HCT116 (cell line): ENCODE measurements around the gene ALKBH4. TPM values are rescaled to one million over a fixed set of nuclear protein-coding genes. Genes with fewer than 3 reads are reported as not detected.

Experiments
- ATAC-seq: fragments of 200-7000 bp; cut with Tn5 transposase; 2 replicates; pipeline ENCODE4 v1.9.1; 2020; ENCODE audit warnings: mild to moderate bottlenecking, moderate library complexity
- BruUV-seq: library from RNA; stranded (reverse); fragments of 400-500 nt; replicated peaks from 2 replicates; lab custom pipeline; 2021; lab: Mats Ljungman, UMichigan
- CTCF ChIA-PET: fragments of 300-600 bp; sonication (Branson Sonifier 250); formaldehyde crosslinking; loops from one replicate; lab custom pipeline; 2021; ENCODE audit warnings: antibody characterized with exemption; lab: Charles Lee
- POLR2A ChIA-PET: fragments of 300-600, 350-600 bp; sonication (Branson Sonifier 250); formaldehyde crosslinking; loops from one replicate; lab custom pipeline; 2021; ENCODE audit warnings: antibody characterized with exemption; lab: Charles Lee
- RAD21 ChIA-PET, 2 experiments: fragments of 300-600 bp; sonication (Branson Sonifier 250); formaldehyde crosslinking; loops; one replicate each; lab custom pipeline; 2023; ENCODE audit warnings: low total read pairs in 2 of 2; ENCODE audit not compliant: uncharacterized antibody in 2 of 2, unreplicated experiment in 2 of 2, low non-redundant PET in 1 of 2; lab: Charles Lee
- DNase-seq: peaks from one replicate; pipeline ENCODE4 v3.0.0-alpha.2; 2010; ENCODE audit warnings: low read depth, low spot score
- H2AFZ ChIP-seq: fragments of 200-600 bp; shearing (Covaris generic), sonication (generic); 2 replicates; pipeline ENCODE4 v1.6.1; 2017; ENCODE audit warnings: low read depth, mixed run types, mixed read lengths, antibody characterized with exemption, low read length; ENCODE audit not compliant: poor library complexity, severe bottlenecking
- H3K27ac ChIP-seq: 2 replicates; pipeline ENCODE4 v1.5.1; 2012; ENCODE audit warnings: low read depth, low read length
- H3K27me3 ChIP-seq: fragments of 200-600 bp; sonication (generic); 2 replicates; pipeline ENCODE4 v1.6.1; 2016; ENCODE audit warnings: mixed run types, low read length, mixed read lengths; ENCODE audit not compliant: insufficient read depth
- H3K36me3 ChIP-seq, 2 experiments: fragments of 200-500 bp in 1 of 2; fragments of 200-600 bp in 1 of 2; sonication (Bioruptor generic) in 1 of 2; sonication (generic) in 1 of 2; 2 replicates each; pipeline versions ENCODE4 v1.5.1 to v1.6.1; 2014 to 2016; ENCODE audit warnings: low read length in 2 of 2, inconsistent platforms in 1 of 2, mixed read lengths in 1 of 2, mixed run types in 1 of 2; ENCODE audit not compliant: insufficient read depth in 2 of 2, control insufficient read depth in 1 of 2
- H3K4me1 ChIP-seq, 2 experiments: fragments of 200-600 bp in 1 of 2; sonication (generic) in 1 of 2; 2 replicates each; pipeline versions ENCODE4 v1.5.1 to v1.6.1; 2012 to 2017; ENCODE audit warnings: low read length in 2 of 2, inconsistent platforms in 1 of 2, mild to moderate bottlenecking in 1 of 2, mixed read lengths in 1 of 2, mixed run types in 1 of 2, moderate library complexity in 1 of 2; ENCODE audit not compliant: insufficient read depth in 2 of 2, control insufficient read depth in 1 of 2
- H3K4me2 ChIP-seq: fragments of 200-600 bp; sonication (generic); 2 replicates; pipeline ENCODE4 v1.6.1; 2017; ENCODE audit warnings: mixed run types, low read length, mixed read lengths
- H3K4me3 ChIP-seq, 2 experiments: fragments of 200-600 bp in 1 of 2; sonication (generic) in 1 of 2; replicated peaks in 1 of 2; 2 replicates each; pipeline ENCODE4 v1.5.1; 2011 to 2016; ENCODE audit warnings: low read length in 2 of 2, control low read depth in 1 of 2, low read depth in 1 of 2, mild to moderate bottlenecking in 1 of 2, mixed read lengths in 1 of 2, mixed run types in 1 of 2
- H3K79me2 ChIP-seq: fragments of 200-600 bp; sonication (generic); 2 replicates; pipeline ENCODE4 v1.6.1; 2017; ENCODE audit warnings: mild to moderate bottlenecking, mixed run types, low read length, moderate library complexity, mixed read lengths; ENCODE audit not compliant: insufficient read depth
- H3K9ac ChIP-seq: fragments of 200-600 bp; sonication (generic); 2 replicates; pipeline ENCODE4 v1.6.1; 2016; ENCODE audit warnings: low read length, mixed read lengths
- H3K9me2 ChIP-seq: fragments of 200-600 bp; sonication (generic), shearing (Covaris generic); 2 replicates; pipeline ENCODE4 v1.6.1; 2017; ENCODE audit warnings: mixed run types, mild to moderate bottlenecking, moderate library complexity; ENCODE audit not compliant: insufficient read depth
- H3K9me3 ChIP-seq, 2 experiments: fragments of 200-500 bp in 1 of 2; fragments of 200-600 bp in 1 of 2; sonication (Bioruptor generic) in 1 of 2; sonication (generic) in 1 of 2; 2 replicates each; pipeline ENCODE4 v1.6.1; 2014 to 2017; ENCODE audit warnings: low read length in 2 of 2, mixed read lengths in 2 of 2, inconsistent platforms in 1 of 2, low read depth in 1 of 2, mild to moderate bottlenecking in 1 of 2, mixed run types in 1 of 2, moderate library complexity in 1 of 2; ENCODE audit not compliant: control insufficient read depth in 1 of 2, insufficient read depth in 1 of 2
- H4K20me1 ChIP-seq: fragments of 200-600 bp; sonication (generic), shearing (Covaris generic); 2 replicates; pipeline ENCODE4 v1.6.1; 2017; ENCODE audit warnings: mixed run types, mild to moderate bottlenecking, moderate library complexity; ENCODE audit not compliant: insufficient read depth
- CBX3 ChIP-seq: IDR thresholded peaks from 2 replicates; pipeline ENCODE4 v1.6.1; 2012; ENCODE audit warnings: low read depth
- CEBPB ChIP-seq: IDR thresholded peaks from 2 replicates; pipeline ENCODE4 v1.6.1; 2012; ENCODE audit warnings: low read depth
- EGR1 ChIP-seq: IDR thresholded peaks from 2 replicates; pipeline ENCODE4 v1.6.1; 2012; ENCODE audit warnings: low read depth
- ELF1 ChIP-seq: IDR thresholded peaks from 2 replicates; pipeline ENCODE4 v1.6.1; 2012; ENCODE audit warnings: low read depth, borderline replicate concordance
- POLR2A ChIP-seq: IDR thresholded peaks from 2 replicates; pipeline ENCODE4 v1.7.0; 2011; ENCODE audit warnings: borderline replicate concordance; ENCODE audit not compliant: insufficient read depth, insufficient read length; ENCODE audit errors: extremely low read depth
- RAD21 ChIP-seq: IDR thresholded peaks from 2 replicates; pipeline ENCODE4 v1.6.1; 2012; ENCODE audit warnings: low read depth, mild to moderate bottlenecking
- SP1 ChIP-seq: IDR thresholded peaks from 2 replicates; pipeline ENCODE4 v1.6.1; 2012; ENCODE audit warnings: low read depth
- TCF7L2 ChIP-seq: IDR thresholded peaks from 2 replicates; pipeline ENCODE4 v1.7.0; 2011; ENCODE audit warnings: borderline replicate concordance, inconsistent platforms; ENCODE audit not compliant: insufficient read depth, insufficient read length; ENCODE audit errors: extremely low read depth
- ZNF274 ChIP-seq: fragments of 200-500 bp; sonication (Bioruptor generic); IDR thresholded peaks from 2 replicates; pipeline ENCODE4 v1.6.1; 2014; ENCODE audit warnings: mild to moderate bottlenecking, low read depth, low read length, inconsistent platforms
- intact Hi-C: fragments of 100-400 bp; cut with micrococcal nuclease; formaldehyde crosslinking; loops from 2 replicates; pipeline ENCODE4 v1.10.0; 2022
- total RNA-seq: library from RNA; stranded (reverse); gene quantifications from one replicate; pipeline ENCODE4 v1.2.1, GENCODE V29; 2021; ENCODE audit not compliant: unreplicated experiment
- TF ChIP-seq, protein P1 (sequence below): IDR thresholded peaks from 2 replicates; pipeline ENCODE4 v1.6.1; 2012
- TF ChIP-seq, protein P2 (sequence below): IDR thresholded peaks from 2 replicates; pipeline ENCODE4 v1.6.1; 2011; ENCODE audit warnings: mild to moderate bottlenecking, low read length, moderate library complexity; ENCODE audit not compliant: insufficient replicate concordance; ENCODE audit errors: extremely low read depth
- TF ChIP-seq, protein P3 (sequence below): IDR thresholded peaks from 2 replicates; pipeline ENCODE4 v1.6.1; 2012
- TF ChIP-seq, protein P4 (sequence below): IDR thresholded peaks from 2 replicates; pipeline ENCODE4 v1.6.1; 2012; ENCODE audit warnings: low read depth

The ALKBH4 gene
- total RNA-seq, 1 experiment from 2014 or later: 14.9 TPM

DNA sequence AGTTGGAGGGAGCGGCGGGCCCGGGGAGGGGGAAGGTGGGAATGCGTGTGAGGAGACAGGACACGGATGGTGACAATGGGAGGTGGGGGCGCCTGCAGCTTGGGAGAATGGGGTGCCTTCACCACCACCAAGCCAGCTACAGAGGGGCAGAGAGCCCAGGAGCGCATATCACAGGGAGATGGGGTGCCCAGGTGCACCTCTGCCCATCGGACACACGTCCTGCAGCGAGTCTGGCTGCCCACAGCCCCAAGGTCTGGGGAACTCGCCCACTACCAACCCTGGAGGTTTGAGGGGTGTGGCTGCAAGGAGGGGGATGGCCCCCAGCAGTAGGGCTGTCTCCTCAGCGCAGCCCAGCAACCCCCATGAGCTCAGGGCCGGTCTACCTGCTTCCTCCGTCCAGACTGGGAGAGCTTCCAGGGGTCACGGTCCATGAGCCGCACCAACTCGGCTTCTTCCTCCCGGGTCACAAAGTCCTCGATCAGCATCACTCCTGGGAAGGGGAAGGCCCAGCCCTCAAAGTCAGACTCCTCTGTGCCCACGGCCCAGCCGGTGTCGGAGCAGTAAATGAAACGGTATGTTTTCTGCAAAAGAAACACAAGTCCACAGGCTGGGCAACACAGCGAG is 5.3 kb downstream of the ALKBH4 start:
- BruUV-seq: no TSS peak
- Histone ChIP-seq H3K4me2 (no peak overlapping the region), H3K4me3 (no peak overlapping the region), H3K27me3 (no peaks in the 10 kb centered on the region), H3K9ac (no peak overlapping the region), H3K36me3 (peaks cover 0 to 4% of the 10 kb centered on the region in 2 experiments; a peak in 3 of 4 replicates), H3K4me1 (peaks cover 23 to 32% of the 10 kb centered on the region in 2 experiments), H3K27ac (no peak overlapping the region), H3K79me2 (peaks cover 29% of the 10 kb centered on the region), H2AFZ (no peak overlapping the region), H3K9me2 (no peaks in the 10 kb centered on the region), H3K9me3 (no peaks in the 10 kb centered on the region), H4K20me1 (no peaks in the 10 kb centered on the region)
- no peak for TF ChIP-seq EGR1
- TF ChIP-seq TCF7L2: no peak
- no peak for TF ChIP-seq ZNF274
- no peak for TF ChIP-seq CEBPB
- TF ChIP-seq, protein P1, sequence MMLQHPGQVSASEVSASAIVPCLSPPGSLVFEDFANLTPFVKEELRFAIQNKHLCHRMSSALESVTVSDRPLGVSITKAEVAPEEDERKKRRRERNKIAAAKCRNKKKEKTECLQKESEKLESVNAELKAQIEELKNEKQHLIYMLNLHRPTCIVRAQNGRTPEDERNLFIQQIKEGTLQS: no peak
- TF ChIP-seq SP1: no peak
- no peak for TF ChIP-seq POLR2A
- intact Hi-C loops: no loop called here
- ChIA-PET CTCF (no interaction called here), POLR2A (no interaction called here), RAD21 (no interaction called here)
- DNase-seq (no peak), ATAC-seq (no peak)

DNA sequence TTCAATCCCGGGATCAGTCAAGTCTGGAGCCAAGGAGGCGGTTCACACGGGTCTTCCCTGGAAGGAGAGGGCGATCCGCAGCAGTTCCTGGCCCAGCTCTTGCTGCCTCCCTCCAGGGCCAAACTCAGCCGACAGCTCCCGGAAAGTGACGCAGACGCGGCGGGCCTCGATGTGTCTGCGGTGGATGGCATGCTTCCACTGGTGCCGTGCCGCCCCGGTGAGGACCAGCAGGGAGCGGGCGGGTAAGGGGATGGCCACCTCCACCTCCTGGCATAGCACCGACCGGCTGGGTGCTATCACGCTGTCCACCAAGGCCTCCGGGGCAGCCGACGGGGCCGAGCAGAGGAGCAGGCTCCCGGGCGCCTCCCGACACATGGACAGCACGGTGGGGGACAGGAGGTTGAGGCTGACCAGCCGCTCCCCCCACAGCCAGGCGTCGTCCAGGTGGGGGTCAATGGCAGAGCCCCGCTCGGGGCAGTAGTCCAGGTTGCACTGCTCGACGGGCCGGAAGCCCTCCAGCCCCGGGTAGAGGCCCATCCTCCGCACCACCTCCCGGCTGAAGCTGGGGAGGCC is 7.2 kb downstream of the ALKBH4 start:
- no peak overlapping the region for H3K4me3 ChIP-seq
- H4K20me1 ChIP-seq: no peaks in the 10 kb centered on the region
- H3K9me2 ChIP-seq: no peaks in the 10 kb centered on the region
- DNase-seq (no peak), ATAC-seq (no peak)
- H3K27me3 ChIP-seq: no peaks in the 10 kb centered on the region
- peak overlapping the region; percentile 73 for H3K4me2 ChIP-seq
- peak overlapping the region; percentile 68 for H3K27ac ChIP-seq
- BruUV-seq: no TSS peak
- intact Hi-C loops: loop anchor here (2.0 kb wide), 1 partner anchor 17 kb away; no protein-coding TSS in a partner anchor
- peaks cover 0 to 4% of the 10 kb centered on the region in 2 experiments; a peak in 3 of 4 replicates for H3K36me3 ChIP-seq
- H2AFZ ChIP-seq: no peak overlapping the region
- ChIA-PET POLR2A (no interaction called here), RAD21 (interaction anchor here in 1 of 2 experiments (1.8 kb wide), 1 partner anchor 17 kb away, joined by 5 read pairs; no protein-coding TSS in a partner anchor), CTCF (no interaction called here)
- H3K4me1 ChIP-seq: peaks cover 21 to 23% of the 10 kb centered on the region in 2 experiments
- H3K79me2 ChIP-seq: peaks cover 10% of the 10 kb centered on the region; the same call in 1 of the 2 replicates
- H3K9ac ChIP-seq: 0 out of 2 replicates have a peak overlapping the region, but pooled peaks have one; percentile 32
- H3K9me3 ChIP-seq: no peaks in the 10 kb centered on the region
- no peak for TF ChIP-seq ZNF274
- TF ChIP-seq, protein P2, sequence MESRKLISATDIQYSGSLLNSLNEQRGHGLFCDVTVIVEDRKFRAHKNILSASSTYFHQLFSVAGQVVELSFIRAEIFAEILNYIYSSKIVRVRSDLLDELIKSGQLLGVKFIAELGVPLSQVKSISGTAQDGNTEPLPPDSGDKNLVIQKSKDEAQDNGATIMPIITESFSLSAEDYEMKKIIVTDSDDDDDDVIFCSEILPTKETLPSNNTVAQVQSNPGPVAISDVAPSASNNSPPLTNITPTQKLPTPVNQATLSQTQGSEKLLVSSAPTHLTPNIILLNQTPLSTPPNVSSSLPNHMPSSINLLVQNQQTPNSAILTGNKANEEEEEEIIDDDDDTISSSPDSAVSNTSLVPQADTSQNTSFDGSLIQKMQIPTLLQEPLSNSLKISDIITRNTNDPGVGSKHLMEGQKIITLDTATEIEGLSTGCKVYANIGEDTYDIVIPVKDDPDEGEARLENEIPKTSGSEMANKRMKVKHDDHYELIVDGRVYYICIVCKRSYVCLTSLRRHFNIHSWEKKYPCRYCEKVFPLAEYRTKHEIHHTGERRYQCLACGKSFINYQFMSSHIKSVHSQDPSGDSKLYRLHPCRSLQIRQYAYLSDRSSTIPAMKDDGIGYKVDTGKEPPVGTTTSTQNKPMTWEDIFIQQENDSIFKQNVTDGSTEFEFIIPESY: no peak
- no peak for TF ChIP-seq RAD21
- TF ChIP-seq CBX3: no peak
- TF ChIP-seq, protein P3, sequence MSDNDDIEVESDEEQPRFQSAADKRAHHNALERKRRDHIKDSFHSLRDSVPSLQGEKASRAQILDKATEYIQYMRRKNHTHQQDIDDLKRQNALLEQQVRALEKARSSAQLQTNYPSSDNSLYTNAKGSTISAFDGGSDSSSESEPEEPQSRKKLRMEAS: no peak
- no peak for TF ChIP-seq ELF1
- TF ChIP-seq, protein P4, sequence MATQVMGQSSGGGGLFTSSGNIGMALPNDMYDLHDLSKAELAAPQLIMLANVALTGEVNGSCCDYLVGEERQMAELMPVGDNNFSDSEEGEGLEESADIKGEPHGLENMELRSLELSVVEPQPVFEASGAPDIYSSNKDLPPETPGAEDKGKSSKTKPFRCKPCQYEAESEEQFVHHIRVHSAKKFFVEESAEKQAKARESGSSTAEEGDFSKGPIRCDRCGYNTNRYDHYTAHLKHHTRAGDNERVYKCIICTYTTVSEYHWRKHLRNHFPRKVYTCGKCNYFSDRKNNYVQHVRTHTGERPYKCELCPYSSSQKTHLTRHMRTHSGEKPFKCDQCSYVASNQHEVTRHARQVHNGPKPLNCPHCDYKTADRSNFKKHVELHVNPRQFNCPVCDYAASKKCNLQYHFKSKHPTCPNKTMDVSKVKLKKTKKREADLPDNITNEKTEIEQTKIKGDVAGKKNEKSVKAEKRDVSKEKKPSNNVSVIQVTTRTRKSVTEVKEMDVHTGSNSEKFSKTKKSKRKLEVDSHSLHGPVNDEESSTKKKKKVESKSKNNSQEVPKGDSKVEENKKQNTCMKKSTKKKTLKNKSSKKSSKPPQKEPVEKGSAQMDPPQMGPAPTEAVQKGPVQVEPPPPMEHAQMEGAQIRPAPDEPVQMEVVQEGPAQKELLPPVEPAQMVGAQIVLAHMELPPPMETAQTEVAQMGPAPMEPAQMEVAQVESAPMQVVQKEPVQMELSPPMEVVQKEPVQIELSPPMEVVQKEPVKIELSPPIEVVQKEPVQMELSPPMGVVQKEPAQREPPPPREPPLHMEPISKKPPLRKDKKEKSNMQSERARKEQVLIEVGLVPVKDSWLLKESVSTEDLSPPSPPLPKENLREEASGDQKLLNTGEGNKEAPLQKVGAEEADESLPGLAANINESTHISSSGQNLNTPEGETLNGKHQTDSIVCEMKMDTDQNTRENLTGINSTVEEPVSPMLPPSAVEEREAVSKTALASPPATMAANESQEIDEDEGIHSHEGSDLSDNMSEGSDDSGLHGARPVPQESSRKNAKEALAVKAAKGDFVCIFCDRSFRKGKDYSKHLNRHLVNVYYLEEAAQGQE: no peak
